Vein endothelial cell (primary cell): ENCODE results near the gene SLC39A8. TPM values are rescaled to one million over a fixed set of nuclear protein-coding genes. Genes with fewer than 3 reads are reported as not detected.

Source experiments
- small RNA-seq: library from RNA; depleted of rRNA; stranded (forward); fragments of <200 nt; gene quantifications from one replicate; pipeline ENCODE3, GENCODE V24; 2012
- total RNA-seq: library from RNA; depleted of rRNA; stranded (reverse); fragments of >200 nt; gene quantifications from 2 replicates; pipeline ENCODE4 v1.2.3, GENCODE V29; 2012

The SLC39A8 gene
- total RNA-seq: 6.9 and 7.2 TPM in 2 replicates

DNA sequence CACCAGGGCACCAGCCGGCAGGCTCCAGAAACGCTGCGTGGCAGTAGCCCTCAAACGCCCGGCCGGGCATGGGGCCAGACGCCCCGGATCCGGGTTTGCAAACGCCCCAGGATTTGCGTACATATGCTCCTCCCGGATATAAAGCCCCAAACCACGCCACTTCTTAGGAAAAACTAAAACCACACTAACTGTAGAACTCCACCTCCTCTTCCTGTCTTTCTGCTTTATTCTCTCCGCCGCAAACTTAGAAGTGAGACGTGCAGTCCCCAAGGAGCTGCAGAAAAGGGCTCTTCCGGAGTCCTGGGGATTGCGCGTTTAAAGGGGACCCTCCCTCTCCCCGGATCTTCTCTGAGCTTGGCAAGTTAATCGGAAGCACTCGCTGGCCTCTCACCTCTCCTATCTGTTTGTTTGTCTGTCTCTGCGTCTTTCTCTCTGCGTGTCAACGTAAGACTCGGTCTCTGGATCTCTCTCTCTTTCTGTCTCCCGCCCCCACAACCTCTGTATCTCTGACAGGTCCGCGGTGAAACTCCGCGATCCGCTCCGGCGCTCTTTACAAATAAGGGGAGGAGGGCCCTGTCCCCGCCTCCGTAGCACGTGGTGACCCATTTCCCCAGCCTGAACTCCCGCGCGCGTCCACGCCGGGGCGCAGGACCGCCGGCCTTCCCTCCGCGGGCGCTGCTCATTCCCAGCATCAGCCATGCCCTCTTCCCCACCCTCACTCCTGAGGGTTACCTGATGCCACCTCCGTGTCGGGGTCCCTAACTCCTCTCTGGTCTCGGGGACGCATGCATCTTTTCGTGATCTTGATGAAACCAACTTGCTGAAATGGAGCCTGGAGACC, at the start of gene SLC39A8:
Gene SLC39A8 (minus strand): TSS at position 529 of the 841 bp plus-strand sequence. CDS start 820 bp downstream, outside the sequence.

Small RNAs within 50 kb of the gene (small RNA-seq; reads per million reads assigned to genes)
- gene RN7SL728P: not detected

Other genes starting within 250 kb of the SLC39A8 start
- gene NFKB1, start 155.9 kb upstream of the SLC39A8 start, total RNA-seq: 37.2 and 43.2 TPM in 2 replicates